NCI-H146 (cell line): ENCODE measurements around the gene SEC24D.
"Not testable (repeated sequence)": the region's sequence is repeated elsewhere in the genome, so short reads cannot be mapped to it uniquely, and the experiment has no call there.

Experiments
- DNase-seq: peaks from one replicate; lab custom pipeline; 2025; lab: John Stamatoyannopoulos, UW

Gene SEC24D

DNA sequence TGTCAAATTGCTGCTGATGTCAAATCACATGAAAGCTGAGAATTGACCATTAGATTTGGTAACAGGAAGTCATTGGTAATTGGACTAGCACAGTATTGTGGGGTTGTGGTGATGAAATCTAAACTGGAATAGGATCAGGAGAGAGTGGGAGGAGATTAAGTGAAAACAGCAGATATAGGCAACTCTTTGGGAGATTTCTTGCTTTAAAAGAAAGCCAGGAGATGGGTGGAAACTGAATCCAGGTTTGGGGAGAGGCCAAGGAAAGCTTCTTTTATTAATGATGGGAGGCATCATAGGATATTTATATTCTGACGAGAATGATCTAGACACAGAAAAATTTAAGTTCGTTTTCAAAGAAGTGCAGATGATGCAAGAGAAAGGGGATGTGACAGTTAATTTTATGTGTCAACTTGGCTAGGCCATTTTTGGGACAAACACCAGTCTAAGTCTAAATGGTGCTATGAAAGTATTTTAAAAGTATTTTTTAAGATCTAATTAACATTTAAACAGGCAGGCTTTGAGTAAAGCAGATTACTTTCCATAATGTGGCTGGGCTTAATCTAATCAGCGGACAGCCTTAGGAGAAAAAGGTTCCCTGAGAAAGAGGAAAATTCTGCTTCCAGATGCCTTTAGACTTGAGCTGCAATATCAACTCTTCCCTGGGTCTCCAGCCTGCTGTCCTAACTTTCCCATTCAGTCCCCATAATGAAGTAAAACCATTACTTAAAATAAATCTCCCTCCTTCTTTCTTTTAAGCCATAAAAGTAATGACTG, 24.7 kb downstream of the SEC24D start:
- DNase-seq: no peak

DNA sequence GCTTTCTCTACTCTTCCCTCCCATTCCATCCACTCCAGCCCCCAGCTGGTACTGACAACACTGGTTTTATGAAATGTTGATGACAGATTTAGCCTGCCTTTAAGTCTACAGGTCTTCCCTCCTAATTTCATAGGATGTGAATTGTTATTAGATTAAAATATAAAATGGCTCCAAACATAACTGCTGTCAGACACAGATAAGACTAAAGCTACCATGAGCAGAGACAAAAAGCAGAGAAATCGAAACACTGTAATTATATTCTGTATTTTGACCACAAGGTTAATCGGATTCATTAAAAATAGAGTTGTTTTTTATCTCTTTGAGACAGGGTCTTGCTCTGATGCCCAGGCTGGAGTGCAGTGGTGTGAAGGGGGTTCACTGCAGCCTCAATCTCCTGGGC, 28.3 kb downstream of the SEC24D start:
- DNase-seq: no peak

DNA sequence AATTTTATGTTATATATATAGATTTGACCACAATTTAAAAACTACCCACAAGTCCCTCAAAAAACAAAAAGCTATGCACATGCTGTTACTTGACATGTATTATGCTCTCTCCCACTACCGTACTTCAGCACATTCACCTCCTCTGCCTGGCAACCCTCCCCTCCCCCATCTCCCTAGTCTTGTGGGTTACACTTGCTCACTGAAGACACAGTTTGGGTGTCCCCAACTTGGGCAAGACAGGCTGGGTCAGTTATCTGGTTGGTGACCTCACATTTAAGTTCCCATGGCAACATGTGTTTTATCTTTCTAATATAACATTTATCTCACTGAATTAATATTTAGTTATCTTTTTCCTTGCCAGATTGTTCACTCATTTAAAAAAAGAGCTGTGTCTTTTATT, 32.7 kb downstream of the SEC24D start:
- no peak for DNase-seq

DNA sequence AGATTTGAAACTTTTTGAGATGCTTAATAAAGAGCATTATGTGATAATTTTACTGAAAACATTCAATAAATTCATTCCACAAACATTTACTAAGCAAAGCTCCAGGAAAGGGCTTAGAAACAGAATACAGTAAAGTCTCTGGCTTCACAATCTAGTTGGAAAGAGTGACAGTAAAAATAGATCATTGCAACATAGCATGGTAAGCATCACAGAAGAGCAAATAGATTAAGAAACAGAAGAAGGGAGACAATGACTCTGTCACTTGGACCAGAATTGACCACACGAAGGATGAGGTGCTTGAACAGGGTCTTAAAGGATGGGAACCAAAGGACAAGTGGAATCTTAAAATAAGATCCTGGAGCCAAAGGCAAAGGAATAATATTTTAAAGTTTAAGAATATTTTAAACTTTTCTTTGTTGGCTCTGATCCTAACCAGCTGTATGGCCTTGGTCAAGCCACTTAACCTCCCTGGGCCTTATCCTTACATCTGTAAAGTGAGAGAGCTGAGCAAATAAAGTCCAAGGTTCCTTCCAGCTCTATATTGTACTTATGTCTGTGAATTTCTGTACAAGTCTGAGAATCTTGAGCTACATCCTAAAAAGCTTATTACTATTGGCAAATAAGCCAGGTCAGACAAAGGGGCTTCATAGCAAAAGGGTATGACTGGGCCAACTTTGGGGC, 33.9 kb downstream of the SEC24D start:
- no peak for DNase-seq

DNA sequence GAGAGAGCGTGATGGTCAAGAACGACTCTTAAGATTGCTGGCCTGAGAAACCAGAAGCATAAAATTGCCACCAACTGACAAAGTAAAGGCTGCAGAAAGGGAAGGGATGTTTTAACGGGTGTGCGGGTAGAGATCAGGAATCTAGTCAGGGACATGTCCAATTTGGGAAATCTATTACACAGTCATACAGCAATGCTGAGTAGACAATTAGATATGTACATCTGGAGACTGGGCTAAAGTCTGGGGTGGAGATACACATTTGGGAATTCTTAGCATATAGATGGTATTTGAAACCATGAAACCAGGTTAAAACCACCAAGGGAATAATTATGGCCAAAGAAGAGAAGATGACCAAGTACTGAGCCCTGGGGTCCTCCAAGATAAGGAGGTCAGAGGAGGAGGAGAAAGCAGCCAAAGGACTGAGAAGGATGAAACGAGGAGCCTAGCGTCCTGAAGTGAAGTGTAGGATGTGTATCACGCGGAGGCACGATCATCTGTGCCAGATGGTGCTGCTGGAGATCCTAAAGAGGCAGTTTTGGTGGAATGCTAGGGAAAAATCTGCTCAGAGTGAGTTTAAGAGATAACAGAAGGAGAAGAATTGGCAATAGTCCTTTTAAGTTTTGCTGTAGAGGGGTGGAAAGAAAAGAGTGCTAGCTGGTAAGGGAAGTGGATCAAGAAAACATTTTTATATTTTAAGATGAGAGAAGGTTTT, 36.5 kb downstream of the SEC24D start:
- no peak for DNase-seq

DNA sequence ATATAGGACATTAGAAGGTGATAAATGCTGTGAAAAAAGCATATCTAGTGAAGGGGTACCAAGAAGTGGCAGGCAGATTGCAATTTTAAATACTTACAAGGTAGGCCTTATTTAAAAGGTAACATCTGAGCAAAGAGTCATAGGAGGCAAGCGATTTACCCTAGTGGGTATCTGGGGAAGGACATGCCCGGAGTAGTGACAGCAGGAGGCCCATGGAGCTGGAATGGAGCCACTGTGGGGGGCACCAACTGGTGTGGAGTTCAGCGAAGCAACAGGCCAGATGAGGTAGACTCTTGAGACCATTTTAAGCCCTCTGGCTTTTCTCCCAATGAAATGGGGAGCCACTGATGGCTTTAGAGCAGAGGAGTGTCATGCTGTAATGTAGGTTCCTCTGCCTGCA, 37.3 kb downstream of the SEC24D start:
- DNase-seq: no peak

DNA sequence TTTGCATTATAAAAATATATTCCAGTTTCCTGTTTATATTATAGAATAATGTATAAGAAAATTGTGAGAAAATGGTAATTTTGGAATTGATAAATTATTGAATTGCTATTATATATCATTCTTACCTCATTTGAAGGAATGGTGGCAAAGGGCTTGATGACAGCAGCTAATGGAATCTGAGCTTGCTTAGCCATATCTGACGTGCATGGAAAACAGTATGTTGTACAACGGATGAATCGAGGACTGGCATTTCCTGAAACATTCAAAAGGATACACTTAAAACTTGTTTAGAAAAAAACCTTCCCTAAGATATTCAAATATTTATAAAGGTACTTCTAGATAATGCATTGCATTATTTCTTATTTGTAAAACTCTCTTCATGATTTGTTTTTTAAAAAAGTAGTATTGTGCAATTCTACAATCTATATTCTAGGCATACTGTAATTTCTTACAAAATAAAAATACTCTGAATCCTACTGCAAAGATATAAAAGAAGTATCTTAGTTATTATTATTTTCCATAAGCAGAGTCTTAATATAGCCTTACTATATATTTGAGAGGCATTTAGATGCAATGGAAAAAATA, 38.3 kb downstream of the SEC24D start:
- DNase-seq: no peak

DNA sequence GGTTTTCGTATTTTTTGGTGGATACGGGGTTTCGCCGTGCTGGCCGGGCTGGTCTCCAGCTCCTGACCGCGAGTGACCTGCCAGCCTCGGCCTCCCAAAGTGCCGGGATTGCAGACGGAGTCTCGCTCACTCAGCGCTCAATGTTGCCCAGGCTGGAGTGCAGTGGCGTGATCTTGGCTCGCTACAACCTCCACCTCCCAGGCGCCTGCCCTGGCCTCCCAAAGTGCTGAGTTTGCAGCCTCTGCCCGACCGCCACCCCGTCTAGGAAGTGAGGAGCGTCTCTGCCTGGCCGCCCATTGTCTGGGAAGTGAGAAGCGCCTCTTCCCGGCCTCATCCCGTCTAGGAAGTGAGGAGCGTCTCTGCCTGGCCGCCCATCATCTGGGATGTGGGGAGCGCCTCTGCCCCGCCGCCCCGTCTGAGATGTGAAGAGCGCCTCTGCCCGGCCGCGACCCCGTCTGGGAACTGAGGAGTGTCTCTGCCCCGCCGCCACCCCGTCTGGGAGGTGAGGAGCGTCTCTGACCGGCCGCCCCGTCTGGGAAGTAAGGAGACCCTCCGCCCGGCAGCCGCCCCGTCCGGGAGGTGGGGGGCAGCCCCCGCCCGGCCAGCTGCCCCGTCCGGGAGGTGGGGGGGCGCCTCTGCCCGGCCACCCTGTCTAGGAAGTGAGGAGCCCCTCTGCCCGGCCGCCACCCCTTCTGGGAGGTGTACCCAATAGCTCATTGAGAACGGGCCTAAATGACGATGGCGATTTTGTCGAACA, 44.1 kb downstream of the SEC24D start:
- not testable (repeated sequence) for DNase-seq

DNA sequence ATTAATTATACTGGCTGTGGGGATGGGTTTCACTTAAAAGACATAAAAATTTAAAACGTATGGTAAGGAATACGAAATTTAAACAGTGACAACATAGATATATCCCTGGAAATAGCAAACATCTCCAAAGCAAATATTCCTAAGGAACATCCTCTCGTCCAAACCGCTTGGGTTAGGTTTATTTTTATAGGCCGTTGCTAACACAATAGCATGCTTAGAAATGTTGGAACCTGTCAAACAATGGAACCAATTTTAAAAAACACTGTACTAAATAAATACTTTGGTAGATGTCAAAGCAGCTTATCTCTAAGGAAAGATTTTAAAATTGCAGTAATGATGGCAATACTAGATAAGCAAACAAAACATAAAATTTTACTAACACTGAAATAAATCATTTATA, 45.4 kb downstream of the SEC24D start:
- DNase-seq: peak; percentile 28

DNA sequence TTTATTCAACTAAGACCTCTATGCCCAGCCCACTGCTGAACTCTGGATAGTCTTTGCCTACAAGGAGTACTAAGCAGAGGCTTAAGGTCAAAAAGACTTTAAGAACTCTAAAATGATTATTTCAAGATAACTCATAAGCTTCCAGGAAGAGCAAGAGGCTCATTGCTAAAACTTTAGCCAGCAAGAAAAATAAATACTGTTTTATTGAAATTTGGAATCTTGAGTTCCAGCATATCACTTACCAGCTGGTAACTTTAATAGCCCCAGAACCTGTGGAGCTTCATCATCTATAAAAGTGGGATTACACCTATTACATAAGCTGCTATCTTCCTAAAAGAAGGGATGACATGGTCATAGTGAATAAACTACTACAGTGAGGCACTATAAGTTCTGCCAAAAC, 47.0 kb downstream of the SEC24D start:
- DNase-seq: no peak

DNA sequence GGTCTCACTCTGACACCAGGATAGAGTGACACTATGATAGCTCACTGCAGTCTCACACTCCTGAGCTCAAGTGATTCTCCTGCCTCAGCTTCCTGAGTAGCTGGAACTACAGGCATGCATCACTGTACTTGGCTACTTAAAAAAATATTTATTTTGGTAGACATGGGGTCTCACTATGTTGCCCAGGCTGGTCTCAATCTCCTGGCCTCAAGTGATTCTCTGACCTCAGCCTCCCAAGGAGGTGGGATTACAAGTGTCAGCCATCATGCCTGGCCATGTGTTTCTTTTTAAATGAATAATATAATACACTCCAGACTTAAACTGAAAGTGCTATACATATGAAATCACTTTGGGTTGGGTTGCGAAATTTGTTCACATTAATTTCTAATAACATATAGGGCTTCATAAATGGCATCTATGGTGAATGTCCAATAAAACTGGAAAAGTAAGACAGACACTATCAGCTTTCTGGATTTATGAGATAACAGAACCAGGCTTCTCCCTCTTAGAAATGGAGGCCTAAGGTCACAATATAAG, 48.0 kb downstream of the SEC24D start:
- no peak for DNase-seq

DNA sequence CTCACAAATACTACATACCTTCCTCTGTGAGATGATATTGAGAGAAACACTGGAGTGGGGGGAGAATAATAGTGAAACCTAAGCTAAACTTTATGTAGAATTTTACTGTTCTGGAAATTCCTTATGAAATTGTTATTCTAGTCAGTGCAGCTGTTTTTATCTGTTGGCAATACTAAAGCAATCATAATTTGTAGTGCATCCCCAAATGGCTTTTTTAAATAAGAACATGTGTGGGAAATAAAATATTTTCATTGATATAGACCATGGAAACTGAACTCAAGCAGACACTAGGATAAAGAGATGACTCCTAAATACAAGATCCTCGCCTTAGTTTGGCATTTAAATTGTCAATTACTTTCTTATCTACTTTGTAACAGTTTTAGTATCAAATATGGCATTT, 51.1 kb downstream of the SEC24D start:
- DNase-seq: no peak

DNA sequence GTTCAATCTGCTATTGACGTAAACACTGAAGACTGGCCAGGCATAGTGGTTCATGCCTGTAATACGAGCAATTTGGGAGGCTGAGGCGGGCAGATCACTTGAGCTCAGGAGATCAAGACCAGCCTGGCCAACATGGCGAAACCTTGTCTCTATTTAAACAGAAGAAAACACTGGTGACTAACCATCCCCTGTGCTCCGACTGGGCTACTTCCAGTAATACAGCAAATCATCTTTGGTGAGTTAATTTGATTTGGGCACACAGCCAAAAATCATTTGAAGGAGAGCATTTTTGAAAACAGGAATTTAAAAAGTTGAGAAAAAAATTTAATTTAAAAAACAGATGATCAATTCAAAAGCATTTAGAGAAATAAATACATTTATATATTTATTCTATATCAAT, 52.0 kb downstream of the SEC24D start:
- no peak for DNase-seq

DNA sequence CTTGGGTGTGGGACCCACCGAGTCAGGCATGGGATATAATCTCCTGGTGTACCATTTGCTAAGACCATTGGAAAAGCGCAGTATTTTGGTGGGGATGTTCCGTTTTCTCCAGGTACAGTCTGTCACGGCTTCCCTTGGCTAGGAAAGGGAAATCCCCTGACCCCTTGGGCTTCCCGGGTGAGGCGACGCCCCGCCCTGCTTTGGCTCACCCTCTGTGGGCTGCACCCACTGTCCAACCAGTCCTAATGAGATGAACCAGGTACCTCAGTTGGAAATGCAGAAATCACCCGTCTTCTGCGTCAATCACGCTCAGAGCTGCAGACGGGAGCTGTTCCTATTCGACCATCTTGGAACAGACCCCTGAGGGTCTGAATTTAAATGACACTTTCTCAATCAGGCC, 53.0 kb downstream of the SEC24D start:
- not testable (repeated sequence) for DNase-seq

DNA sequence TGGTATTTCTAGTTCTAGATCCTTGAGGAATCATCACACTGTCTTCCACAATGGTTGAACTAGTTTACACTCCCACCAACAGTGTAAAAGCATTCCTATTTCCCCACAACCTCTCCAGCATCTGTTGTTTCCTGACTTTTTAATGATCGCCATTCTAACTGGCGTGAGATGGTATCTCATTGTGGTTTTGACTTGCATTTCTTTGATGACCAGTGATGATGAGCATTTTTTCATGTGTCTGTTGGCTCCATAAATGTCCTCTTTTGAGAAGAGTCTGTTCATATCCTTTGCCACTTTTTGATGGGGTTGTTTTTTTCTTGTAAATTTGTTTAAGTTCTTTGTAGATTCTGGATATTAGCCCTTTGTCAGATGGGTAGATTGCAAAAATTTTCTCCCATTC, 58.3 kb downstream of the SEC24D start:
- DNase-seq: not testable (repeated sequence)

DNA sequence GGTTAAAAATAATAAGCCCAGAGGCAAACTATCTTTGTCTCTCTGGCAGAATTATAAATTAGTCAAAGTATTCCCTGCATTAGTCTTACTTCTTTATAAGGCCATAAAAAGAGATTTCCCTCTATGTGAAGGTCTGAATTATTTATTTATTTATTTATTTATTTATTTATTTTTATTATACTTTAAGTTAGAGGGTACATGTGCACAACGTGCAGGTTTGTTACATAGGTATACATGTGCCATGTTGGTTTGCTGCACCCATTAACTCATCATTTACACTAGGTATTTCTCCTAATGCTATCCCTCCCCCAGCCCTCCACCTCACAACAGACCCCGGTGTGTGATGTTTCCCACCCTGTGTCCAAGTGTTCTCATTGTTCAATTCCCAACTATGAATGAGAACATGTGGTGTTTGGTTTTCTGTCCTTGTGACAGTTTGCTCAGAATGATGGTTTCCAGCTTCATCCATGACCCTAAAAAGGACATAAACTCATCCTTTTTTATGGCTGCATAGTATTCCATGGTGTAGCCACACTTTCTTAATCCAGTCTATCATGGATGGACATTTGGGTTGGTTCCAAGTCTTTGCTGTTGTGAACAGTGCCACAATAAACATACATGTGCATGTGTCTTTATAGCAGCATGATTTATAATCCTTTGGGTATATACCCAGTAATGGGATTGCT, 58.8 kb downstream of the SEC24D start:
- DNase-seq: not testable (repeated sequence)

DNA sequence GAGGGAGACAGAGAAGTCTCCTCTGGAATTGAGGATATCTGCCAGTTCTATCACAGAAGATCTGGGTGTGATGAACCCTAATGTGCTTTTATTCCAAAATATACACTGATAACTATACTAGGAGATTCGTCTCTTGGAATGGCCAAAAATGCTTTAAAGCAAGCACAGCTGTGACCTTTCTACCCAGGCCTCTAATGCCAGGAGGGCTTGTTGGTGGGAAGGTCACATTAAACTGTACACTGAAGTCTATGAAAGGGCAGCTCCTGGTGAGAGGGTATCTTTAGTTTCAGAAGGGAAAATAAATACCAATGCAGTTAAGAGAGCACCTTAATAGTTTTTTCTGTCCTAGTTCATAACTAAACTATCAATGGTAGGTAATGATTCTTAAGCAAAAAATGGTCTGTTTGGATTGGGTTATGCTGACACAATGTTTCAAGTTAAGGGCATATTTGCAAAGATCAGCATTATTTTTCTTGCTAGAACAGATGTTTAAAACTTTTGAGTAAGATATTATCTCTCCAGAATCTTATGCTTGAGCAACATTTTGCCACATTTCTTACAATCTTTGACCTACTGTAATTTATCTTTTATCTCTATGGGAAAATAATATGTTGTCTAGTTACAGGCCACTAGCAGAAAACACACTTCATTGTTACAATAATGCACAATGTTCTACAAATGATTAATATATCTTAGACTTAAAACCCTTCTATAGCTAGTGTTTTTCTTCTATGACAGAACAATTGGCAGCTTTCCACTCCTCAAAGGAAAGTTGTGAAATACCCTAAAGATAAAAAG, 59.6 kb downstream of the SEC24D start:
- DNase-seq: no peak

DNA sequence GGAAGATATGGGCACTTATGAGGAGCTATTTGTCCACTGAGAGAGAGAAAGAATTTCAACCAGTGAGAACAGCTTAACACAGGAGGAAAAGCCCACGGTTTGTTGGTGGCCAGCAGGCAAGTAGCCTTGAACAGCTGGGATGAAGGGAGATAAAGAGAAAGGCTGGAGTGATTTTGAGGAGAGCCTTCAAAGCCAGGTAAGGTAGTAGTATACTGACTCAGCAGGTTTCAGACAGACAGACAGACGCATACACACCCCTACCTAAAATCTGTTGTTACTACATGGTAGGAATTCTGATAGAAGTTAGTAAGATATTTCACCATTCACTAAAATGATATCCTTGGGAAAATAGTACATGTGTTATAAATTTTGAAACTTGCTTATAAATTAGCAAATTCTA, 60.5 kb downstream of the SEC24D start:
- no peak for DNase-seq

DNA sequence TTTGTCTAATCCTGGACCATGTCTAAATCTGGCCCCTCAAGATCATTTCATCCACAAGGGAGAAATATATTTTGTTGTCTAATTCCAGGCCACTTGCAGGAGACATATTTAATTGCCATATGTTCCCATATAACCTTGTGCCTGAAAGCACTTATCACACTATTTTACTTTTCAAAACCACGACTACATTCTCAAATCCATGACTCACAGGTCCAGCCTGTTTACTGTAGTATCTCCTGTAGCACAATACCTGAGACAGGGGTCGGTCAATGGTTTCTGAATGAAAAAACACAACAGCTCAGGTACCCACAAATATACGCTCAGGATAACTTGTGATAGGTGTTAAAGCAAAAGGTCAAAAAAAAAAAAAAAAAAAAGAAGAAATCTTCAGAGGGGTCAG, 60.9 kb downstream of the SEC24D start:
- DNase-seq: no peak

DNA sequence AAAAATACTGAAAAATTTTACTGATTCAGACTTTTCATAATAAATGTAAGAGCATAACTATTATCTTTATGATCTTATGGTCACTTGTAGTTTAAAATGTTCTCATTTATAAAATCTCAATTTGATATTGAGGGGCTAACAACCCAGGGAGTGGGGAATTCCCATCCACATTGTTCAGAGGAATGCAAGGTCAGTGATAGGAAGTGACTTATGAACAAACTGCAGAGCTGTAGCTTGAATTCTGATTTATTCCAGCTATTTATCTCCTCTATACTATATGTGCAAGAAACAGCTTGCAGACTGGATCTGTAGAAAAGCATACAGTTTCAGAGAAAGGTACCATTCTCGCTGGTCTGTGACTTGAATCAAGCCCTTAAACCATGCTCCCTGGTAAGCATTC, 61.6 kb downstream of the SEC24D start:
- DNase-seq: no peak
